Hepatocyte (in vitro differentiated cells): ENCODE data around the gene HIVEP2.

Experiments
- CTCF ChIP-seq: fragments of 200-600 bp; sonication (generic); IDR thresholded peaks from 2 replicates; pipeline ENCODE4 v1.5.1; 2016; ENCODE audit warnings: antibody characterized with exemption, mild to moderate bottlenecking; ENCODE audit not compliant: poor library complexity
- EZH2 ChIP-seq: fragments of 200-600 bp; sonication (generic); IDR thresholded peaks from 2 replicates; pipeline ENCODE4 v1.6.1; 2016; ENCODE audit warnings: antibody characterized with exemption, mild to moderate bottlenecking, borderline replicate concordance

- TF ChIP-seq CTCF = no peak
- no peak for TF ChIP-seq EZH2
These were observed 121.6 kb downstream of the HIVEP2 start for GRCh38 chr6:142823256-142823902.
